HG03521 (cell line): ENCODE data around the gene LYVE1.

Experiments
- ATAC-seq: cut with Tn5 transposase; IDR thresholded peaks from one replicate; pipeline ENCODE4 v1.9.1; 2021; ENCODE audit warnings: mild to moderate bottlenecking, moderate library complexity; ENCODE audit not compliant: unreplicated experiment

LYVE1 gene

GRCh38 chr11:10561043-10561818 lies 7.2 kb downstream of the LYVE1 start:
- ATAC-seq, result no peak

GRCh38 chr11:10558288-10558687 lies 10.2 kb downstream of the LYVE1 start:
- no peak for ATAC-seq

GRCh38 chr11:10556590-10556989 lies 11.9 kb downstream of the LYVE1 start:
- ATAC-seq, result no peak

DNA sequence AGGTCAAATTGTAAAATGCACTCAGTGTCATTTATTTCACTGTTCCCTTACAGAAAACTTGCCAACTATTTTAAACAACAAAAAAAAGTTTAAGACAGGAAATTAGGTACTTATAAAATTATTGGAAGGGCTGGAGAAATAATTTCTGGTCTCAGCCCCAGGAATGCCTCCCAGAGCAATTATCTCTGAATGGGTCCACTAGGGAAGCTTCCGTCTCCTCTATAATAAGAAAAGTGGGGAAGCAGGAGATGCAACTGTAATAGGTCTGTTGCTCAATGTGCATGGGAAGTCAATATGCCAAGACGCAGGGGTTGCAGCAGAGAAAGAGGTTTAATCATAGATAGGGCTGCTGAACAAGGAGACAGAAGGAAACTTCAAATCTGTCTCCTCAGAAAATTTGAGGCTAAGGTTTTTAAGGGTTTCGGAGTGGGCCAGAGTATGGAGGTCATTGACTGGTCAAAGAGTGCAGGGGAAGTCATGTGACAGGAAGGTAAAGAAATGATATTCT lies 16.6 kb downstream of the LYVE1 start:
- no peak for ATAC-seq

DNA sequence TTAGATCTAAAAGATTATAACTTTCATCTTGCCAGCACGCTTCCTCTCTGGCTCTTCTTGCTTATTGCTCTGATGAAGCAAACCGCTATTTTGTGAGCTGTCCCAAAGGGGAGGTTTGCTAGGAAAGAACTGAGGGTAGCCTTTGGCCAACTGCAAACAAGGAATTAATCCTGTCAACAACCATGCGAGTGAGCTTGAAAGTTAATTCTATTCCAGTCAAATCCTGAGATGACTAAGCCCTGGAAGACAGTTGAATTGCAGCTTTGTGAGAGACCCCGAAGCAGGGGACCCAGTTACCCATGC lies 17.2 kb downstream of the LYVE1 start:
- ATAC-seq, result no peak

DNA sequence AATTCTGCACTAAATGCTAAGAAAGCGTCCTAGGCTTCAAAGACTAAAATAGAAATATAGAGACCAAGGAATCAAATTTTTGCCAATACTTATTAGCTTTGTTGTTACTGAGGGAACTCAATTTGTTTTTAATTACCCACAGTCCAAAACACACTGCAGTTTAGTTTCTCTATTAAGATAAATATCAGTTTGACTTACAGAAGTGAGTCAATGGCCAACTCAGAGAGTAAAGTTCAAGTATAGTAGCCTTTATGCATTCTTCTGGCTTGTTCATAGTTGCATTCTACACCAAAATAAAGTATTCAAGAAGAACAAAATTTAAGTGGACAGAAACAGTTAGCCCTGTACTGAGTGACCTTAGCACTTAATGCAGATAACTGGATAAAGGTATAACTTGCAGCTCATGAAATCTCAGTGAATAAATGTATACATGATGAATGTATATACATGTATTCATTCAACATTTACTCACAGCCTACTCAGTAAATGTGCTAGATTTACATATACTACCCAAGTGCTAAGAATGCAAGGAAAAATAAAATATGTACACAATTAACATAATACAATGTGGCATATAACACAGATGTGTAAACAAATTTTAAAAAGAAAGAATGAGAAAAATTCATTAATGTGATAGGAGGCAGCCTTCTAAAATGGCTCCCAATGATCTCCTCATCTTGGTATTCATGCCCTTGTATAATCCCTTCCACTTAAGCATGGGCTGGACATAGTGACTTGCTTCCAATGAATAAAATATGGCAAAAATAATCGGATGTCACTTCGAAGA lies 17.8 kb downstream of the LYVE1 start:
- no peak for ATAC-seq

DNA sequence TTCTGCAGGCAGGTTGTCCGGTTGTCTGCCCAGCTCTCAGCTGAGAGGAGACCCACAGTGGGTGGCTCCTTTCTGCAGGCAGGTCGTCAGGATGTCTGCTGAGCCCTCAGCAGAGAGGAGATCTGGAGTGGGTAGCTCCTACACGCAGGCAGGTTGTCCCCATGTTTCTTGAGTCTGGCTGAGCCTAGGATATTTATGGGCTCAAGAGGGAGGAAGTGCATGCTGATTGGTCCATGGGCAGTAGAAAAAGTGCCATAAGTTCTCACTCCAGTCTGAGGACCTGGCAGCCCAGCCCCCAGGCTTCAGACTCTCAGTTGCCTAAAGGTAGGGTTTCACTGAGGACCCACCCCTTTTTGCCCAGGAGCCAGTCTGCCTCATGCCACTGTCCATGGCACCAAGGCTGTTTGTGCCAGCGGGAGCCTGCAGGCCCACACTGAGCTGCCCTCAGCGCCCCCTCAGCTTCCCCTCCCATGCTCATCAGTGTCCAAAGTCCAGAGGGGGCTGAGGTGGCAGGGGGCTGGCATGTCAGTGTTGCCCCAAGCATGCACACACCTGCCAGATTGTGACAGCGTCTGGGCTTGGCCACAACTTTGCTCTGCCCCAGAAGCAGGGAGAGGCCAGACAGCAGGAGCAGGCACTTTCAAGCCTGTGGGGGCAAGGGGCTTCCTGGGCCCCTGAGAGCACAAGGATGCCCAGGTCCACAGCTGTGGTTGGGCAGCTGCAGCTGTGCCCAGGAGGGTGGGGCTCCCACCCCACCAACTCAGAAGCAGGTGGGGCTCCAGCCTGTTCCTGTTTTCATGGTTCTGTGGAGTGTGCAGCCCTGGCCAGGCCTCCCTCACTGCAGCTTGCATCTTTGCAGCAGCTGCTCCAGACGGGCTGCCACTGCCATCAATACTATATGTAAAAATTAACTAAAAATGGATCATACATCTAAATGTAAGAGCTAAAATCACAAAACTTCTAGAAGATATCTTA lies 23.7 kb downstream of the LYVE1 start:
- no peak for ATAC-seq

GRCh38 chr11:10543782-10544181 lies 24.7 kb downstream of the LYVE1 start:
- ATAC-seq, result no peak

GRCh38 chr11:10542776-10543175 lies 25.7 kb downstream of the LYVE1 start:
- ATAC-seq, result no peak

GRCh38 chr11:10541561-10541930 lies 26.9 kb downstream of the LYVE1 start:
- no peak for ATAC-seq

GRCh38 chr11:10540915-10541560 lies 27.4 kb downstream of the LYVE1 start, which contains the start of gene RNF141:
Gene RNF141 (minus strand): TSS chr11:10541187. CDS start chr11:10534158, 7,029 bp downstream.
- peak; percentile 98 for ATAC-seq

- peak; percentile 22 for ATAC-seq
These were observed 27.9 kb downstream of the LYVE1 start for GRCh38 chr11:10540546-10540914.

- ATAC-seq, result no peak
These were observed 29.1 kb downstream of the LYVE1 start for GRCh38 chr11:10539339-10539738.

DNA sequence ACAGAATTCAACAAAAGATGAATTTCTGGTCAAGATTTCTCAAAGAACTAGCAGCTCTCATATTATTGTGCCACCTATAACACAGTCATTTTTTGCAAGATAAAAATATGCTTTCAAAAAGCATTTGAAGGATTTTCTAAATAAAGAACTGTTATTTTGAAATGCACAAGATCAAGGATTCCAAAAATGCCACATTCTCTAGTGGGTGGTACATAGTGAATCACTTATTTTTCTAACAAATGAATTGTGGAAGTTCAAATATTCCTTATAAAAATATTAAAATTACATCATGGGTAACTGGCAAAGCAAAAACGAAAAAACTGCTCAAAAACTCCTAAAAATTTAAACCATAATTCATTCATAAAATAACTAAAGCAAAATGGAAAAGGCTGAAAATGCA lies 29.5 kb downstream of the LYVE1 start:
- no peak for ATAC-seq

- no peak for ATAC-seq
These were observed 30.9 kb downstream of the LYVE1 start for GRCh38 chr11:10537600-10537999.

DNA sequence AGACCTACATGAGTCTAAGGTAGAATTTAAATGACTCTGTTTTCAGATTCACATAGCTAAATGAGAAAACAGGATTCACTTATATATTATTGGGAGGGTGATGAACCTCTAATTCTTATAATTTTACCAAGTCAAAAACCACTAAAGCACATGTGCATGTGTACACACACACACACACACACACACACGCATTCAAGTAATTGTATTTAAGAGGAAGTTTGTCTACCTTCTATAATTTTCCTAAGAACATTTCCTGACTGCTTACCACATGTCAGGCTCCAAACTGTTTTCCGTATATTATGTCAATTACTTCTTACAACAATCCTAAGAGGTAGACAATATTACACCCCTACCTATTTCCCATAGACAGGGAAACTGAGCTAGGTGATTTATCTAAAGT lies 34.1 kb downstream of the LYVE1 start:
- ATAC-seq, result no peak

- ATAC-seq, result no peak
These were observed 35.1 kb downstream of the LYVE1 start for GRCh38 chr11:10533323-10533722.

- ATAC-seq, result no peak
These were observed 35.9 kb downstream of the LYVE1 start for GRCh38 chr11:10532526-10532925.

GRCh38 chr11:10529279-10529678 lies 39.2 kb downstream of the LYVE1 start:
- ATAC-seq, result no peak

- ATAC-seq, result no peak
These were observed 40.3 kb downstream of the LYVE1 start for GRCh38 chr11:10528121-10528520.
